Caco-2 (cell line): ENCODE results near the gene BEND7. TPM values are rescaled to one million over a fixed set of nuclear protein-coding genes. Genes with fewer than 3 reads are reported as not detected.

ENCODE experiments used
- BruUV-seq: library from RNA; stranded (reverse); fragments of 400-500 nt; replicated peaks from 2 replicates; lab custom pipeline; 2021; lab: Mats Ljungman, UMichigan
- CTCF ChIA-PET: fragments of 300-600 bp; sonication (Branson Sonifier 250); formaldehyde crosslinking; loops from one replicate; lab custom pipeline; 2022; ENCODE audit warnings: antibody characterized with exemption; lab: Charles Lee
- POLR2A ChIA-PET: fragments of 300-600 bp; sonication (Branson Sonifier 250); formaldehyde crosslinking; loops from one replicate; lab custom pipeline; 2022; ENCODE audit warnings: antibody characterized with exemption; lab: Charles Lee
- DNase-seq, 2 experiments: peaks; one replicate each; pipeline versions ENCODE4 v3.0.0 to v3.0.0-alpha.2; 2020 to 2022
- H3K27me3 ChIP-seq: replicated peaks from 2 replicates; pipeline ENCODE4 v1.6.0; 2011; ENCODE audit warnings: low read length; ENCODE audit not compliant: control insufficient read depth, insufficient read depth
- H3K36me3 ChIP-seq: 2 replicates; pipeline ENCODE4 v1.5.1; 2011; ENCODE audit warnings: low read length; ENCODE audit not compliant: control insufficient read depth, insufficient read depth
- H3K4me1 ChIP-seq: fragments of 250-450 bp; sonication (Bioruptor Pico); 2 replicates; pipeline ENCODE4 v1.5.1; 2020; ENCODE audit warnings: mild to moderate bottlenecking
- H3K4me3 ChIP-seq: 2 replicates; pipeline ENCODE4 v1.5.1; 2011; ENCODE audit warnings: low read depth, mild to moderate bottlenecking, control low read depth, low read length
- H3K9me3 ChIP-seq: fragments of 250-450 bp; sonication (Bioruptor Pico); 2 replicates; pipeline ENCODE4 v1.5.1; 2020; ENCODE audit warnings: mild to moderate bottlenecking, moderate library complexity
- H3K27ac Mint-ChIP-seq: one replicate; pipeline ENCODE4 v1.8.0; 2022; ENCODE audit warnings: mixed read lengths; ENCODE audit not compliant: unreplicated experiment
- H3K27me3 Mint-ChIP-seq: one replicate; pipeline ENCODE4 v1.8.0; 2022; ENCODE audit warnings: mixed read lengths; ENCODE audit not compliant: insufficient read depth, unreplicated experiment
- H3K36me3 Mint-ChIP-seq: one replicate; pipeline ENCODE4 v1.8.0; 2022; ENCODE audit warnings: mild to moderate bottlenecking, mixed read lengths; ENCODE audit not compliant: insufficient read depth, unreplicated experiment
- H3K4me1 Mint-ChIP-seq: one replicate; pipeline ENCODE4 v1.8.0; 2022; ENCODE audit warnings: low read depth, mixed read lengths; ENCODE audit not compliant: unreplicated experiment
- H3K4me3 Mint-ChIP-seq: one replicate; pipeline ENCODE4 v1.8.0; 2022; ENCODE audit warnings: mild to moderate bottlenecking, moderate library complexity, mixed read lengths; ENCODE audit not compliant: unreplicated experiment
- H3K9me3 Mint-ChIP-seq: one replicate; pipeline ENCODE4 v1.8.0; 2022; ENCODE audit warnings: mixed read lengths; ENCODE audit not compliant: unreplicated experiment
- intact Hi-C: fragments of 100-400 bp; cut with micrococcal nuclease; formaldehyde crosslinking; loops from one replicate; pipeline ENCODE4 v1.10.0; 2022; ENCODE audit not compliant: unreplicated experiment
- total RNA-seq: library from RNA; stranded (reverse); gene quantifications from 2 replicates; pipeline ENCODE4 v1.2.3, GENCODE V29; 2022
- TF ChIP-seq, protein P1 (sequence below), 2 experiments: fragments of 200-600 bp in 1 of 2; IDR thresholded peaks; 1 replicate in 1 of 2; 2 replicates in 1 of 2; pipeline versions ENCODE4 v1.5.1 to v1.8.0; 2011 to 2022; ENCODE audit warnings: antibody characterized with exemption in 1 of 2, control low read depth in 1 of 2, inconsistent platforms in 1 of 2, low read depth in 1 of 2, low read length in 1 of 2, mild to moderate bottlenecking in 1 of 2, moderate library complexity in 1 of 2; ENCODE audit not compliant: insufficient read depth in 1 of 2, severe bottlenecking in 1 of 2, unreplicated experiment in 1 of 2

BEND7 gene
- total RNA-seq, 1 experiment from 2014 or later: 27.8 TPM

DNA sequence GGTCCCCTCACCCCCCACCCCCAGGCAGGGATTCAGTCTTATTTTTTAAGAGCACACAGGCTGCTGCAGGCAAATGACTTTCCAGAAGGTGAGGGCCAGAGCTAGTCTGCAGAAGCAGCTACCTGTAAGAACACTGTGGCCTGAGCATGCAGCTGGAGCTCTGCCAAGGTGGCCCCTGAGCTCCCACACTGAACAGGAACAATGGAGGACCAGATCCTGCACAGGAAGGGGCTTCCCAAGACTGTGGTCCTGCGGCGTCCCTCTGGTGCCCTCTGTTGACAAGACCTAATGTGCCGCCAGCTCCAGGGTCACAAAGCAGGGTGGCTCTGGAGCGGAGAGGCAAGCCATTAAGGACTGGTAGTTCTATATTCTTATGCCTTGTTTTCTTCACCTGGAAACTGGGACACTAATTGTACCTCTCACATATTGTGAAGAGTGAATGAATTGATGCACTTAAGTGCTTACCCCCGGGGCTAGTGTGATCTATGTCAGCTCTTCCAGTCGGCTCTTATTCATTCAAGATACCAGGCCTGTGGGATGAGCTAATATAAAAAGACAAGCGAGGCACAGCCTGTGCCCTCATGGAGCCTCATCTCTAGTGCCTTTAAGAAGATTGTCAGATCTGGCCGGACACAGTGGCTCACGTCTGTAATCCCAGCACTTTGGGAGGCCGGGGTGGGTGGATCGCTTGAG lies 8.0 kb upstream of the BEND7 start:
- Histone ChIP-seq H3K4me1 (peaks cover 8% of the 10 kb centered on the region), H3K27me3 (no peaks in the 10 kb centered on the region), H3K4me3 (no peak overlapping the region), H3K9me3 (no peaks in the 10 kb centered on the region), H3K36me3 (no peaks in the 10 kb centered on the region)
- peaks cover 10% of the 10 kb centered on the region for H3K9me3 Mint-ChIP-seq
- H3K27ac Mint-ChIP-seq: no peak overlapping the region
- peaks cover 10% of the 10 kb centered on the region for H3K4me1 Mint-ChIP-seq
- peaks cover 6% of the 10 kb centered on the region for H3K27me3 Mint-ChIP-seq
- H3K4me3 Mint-ChIP-seq: no peak overlapping the region
- peak; percentile 84 to 85 for DNase-seq
- CTCF ChIA-PET: interaction anchor here (0.5 to 1.8 kb wide), 26 partner anchors 9 to 1667 kb away, joined by 3 to 31 read pairs (median 4); partner anchors contain the start of gene PRPF18
- POLR2A ChIA-PET: interaction anchor here (0.6 to 0.9 kb wide), 2 partner anchors 133 to 237 kb away, joined by 3 to 7 read pairs; no protein-coding TSS in a partner anchor
- BruUV-seq: no TSS peak
- intact Hi-C loops: loop anchor here (1.0 kb wide), 2 partner anchors 97 to 165 kb away; no protein-coding TSS in a partner anchor
- H3K36me3 Mint-ChIP-seq: no peaks in the 10 kb centered on the region
- TF ChIP-seq, protein P1, sequence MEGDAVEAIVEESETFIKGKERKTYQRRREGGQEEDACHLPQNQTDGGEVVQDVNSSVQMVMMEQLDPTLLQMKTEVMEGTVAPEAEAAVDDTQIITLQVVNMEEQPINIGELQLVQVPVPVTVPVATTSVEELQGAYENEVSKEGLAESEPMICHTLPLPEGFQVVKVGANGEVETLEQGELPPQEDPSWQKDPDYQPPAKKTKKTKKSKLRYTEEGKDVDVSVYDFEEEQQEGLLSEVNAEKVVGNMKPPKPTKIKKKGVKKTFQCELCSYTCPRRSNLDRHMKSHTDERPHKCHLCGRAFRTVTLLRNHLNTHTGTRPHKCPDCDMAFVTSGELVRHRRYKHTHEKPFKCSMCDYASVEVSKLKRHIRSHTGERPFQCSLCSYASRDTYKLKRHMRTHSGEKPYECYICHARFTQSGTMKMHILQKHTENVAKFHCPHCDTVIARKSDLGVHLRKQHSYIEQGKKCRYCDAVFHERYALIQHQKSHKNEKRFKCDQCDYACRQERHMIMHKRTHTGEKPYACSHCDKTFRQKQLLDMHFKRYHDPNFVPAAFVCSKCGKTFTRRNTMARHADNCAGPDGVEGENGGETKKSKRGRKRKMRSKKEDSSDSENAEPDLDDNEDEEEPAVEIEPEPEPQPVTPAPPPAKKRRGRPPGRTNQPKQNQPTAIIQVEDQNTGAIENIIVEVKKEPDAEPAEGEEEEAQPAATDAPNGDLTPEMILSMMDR (IDR thresholded peaks at IDR 0.05; ENCODE audit: insufficient read depth in 1 of 2, low read depth in 1 of 2, low read length in 1 of 2, severe bottlenecking in 1 of 2, unreplicated experiment in 1 of 2): peak; percentile 85 to 93

DNA sequence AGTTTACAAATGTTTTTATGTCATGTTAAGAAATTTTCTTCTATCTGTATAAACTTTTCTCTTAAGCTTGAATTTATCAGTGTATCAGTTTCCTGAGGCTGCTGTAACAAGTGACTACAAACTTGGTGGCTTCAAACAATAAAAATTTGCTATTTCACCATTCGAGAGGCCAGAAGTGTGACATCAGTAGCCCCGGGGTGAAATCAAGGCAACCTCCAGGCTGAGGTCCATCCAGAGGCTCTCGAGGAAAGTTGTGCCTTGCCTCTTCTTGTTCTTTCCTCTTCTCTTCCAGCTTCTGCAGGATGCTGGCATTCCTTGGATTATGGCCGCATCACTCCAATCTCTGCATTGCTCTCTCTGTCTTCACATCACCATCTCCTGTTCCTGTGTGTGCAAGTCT lies 6.5 kb upstream of the BEND7 start:
- intact Hi-C loops: no loop called here
- H3K27ac Mint-ChIP-seq: no peak overlapping the region
- BruUV-seq: no TSS peak

DNA sequence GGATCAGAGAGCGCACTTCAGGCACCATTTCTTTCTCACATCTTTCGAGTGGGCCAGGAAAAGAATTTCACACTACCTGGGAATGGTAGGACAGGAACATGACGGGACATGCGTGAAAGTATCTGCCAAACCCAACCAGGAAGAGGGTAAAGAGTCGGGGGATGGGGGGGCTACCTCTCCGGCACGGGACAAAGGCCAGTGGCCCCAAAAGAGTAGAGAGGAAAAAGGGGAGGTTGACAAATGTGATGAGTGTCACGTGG lies 830 bp upstream of the BEND7 start:
- peaks cover 23% of the 10 kb centered on the region for H3K4me1 ChIP-seq
- intact Hi-C loops: loop anchor here (5.0 kb wide), 1 partner anchor 58 kb away; the partner anchor contains the start of gene PRPF18
- Mint-ChIP-seq H3K27me3 (peaks cover 6% of the 10 kb centered on the region), H3K36me3 (peaks cover 11% of the 10 kb centered on the region), H3K4me1 (peaks cover 26% of the 10 kb centered on the region), H3K4me3 (peak overlapping the region; percentile 73), H3K27ac (peak overlapping the region; percentile 15), H3K9me3 (no peaks in the 10 kb centered on the region)
- ChIA-PET POLR2A (no interaction called here), CTCF (no interaction called here)
- H3K36me3 ChIP-seq: no peaks in the 10 kb centered on the region
- TF ChIP-seq, protein P1 (IDR thresholded peaks at IDR 0.05; ENCODE audit: insufficient read depth in 1 of 2, low read depth in 1 of 2, low read length in 1 of 2, severe bottlenecking in 1 of 2, unreplicated experiment in 1 of 2): no peak
- no peaks in the 10 kb centered on the region for H3K9me3 ChIP-seq
- H3K27me3 ChIP-seq: no peaks in the 10 kb centered on the region
- H3K4me3 ChIP-seq: peak overlapping the region; percentile 46
- no peak for DNase-seq
- no TSS peak for BruUV-seq

More for the DNA sequence above, 6.5 kb upstream of the BEND7 start:
- TF ChIP-seq, protein P1 (IDR thresholded peaks at IDR 0.05; ENCODE audit: insufficient read depth in 1 of 2, low read depth in 1 of 2, low read length in 1 of 2, severe bottlenecking in 1 of 2, unreplicated experiment in 1 of 2): no peak
- CTCF ChIA-PET: interaction anchor here (1.3 kb wide), 1 partner anchor 163 kb away, joined by 3 read pairs; no protein-coding TSS in a partner anchor
- H3K4me1 Mint-ChIP-seq: no peaks in the 10 kb centered on the region
- no peaks in the 10 kb centered on the region for H3K36me3 Mint-ChIP-seq
- no peak overlapping the region for H3K4me3 Mint-ChIP-seq
- Histone ChIP-seq H3K4me1 (peaks cover 8% of the 10 kb centered on the region), H3K4me3 (no peak overlapping the region), H3K27me3 (no peaks in the 10 kb centered on the region), H3K9me3 (no peaks in the 10 kb centered on the region), H3K36me3 (no peaks in the 10 kb centered on the region)
- H3K9me3 Mint-ChIP-seq: peaks cover 10% of the 10 kb centered on the region
- POLR2A ChIA-PET: no interaction called here
- no peak for DNase-seq
- H3K27me3 Mint-ChIP-seq: peaks cover 6% of the 10 kb centered on the region
